Prostate gland (tissue), 2 donors: ENCODE data around the gene RPL35.
A peak's percentile ranks its signal among the peaks of the same experiment; 100 is the strongest.

Experiments used
- CTCF ChIP-seq, 4 experiments: fragments of 200-600 bp in 2 of 4; fragments of 450-650 bp in 2 of 4; sonication (generic) in 2 of 4; IDR thresholded peaks; 1 replicate in 3 of 4; 2 replicates in 1 of 4; pipeline ENCODE4 v1.5.1; 2016 to 2019; ENCODE audit warnings: antibody characterized with exemption in 4 of 4, mild to moderate bottlenecking in 2 of 4, moderate library complexity in 2 of 4
- POLR2A ChIP-seq: fragments of 450-650 bp; IDR thresholded peaks from one replicate; pipeline ENCODE4 v1.6.1; 2016; ENCODE audit warnings: antibody characterized with exemption, mild to moderate bottlenecking

DNA sequence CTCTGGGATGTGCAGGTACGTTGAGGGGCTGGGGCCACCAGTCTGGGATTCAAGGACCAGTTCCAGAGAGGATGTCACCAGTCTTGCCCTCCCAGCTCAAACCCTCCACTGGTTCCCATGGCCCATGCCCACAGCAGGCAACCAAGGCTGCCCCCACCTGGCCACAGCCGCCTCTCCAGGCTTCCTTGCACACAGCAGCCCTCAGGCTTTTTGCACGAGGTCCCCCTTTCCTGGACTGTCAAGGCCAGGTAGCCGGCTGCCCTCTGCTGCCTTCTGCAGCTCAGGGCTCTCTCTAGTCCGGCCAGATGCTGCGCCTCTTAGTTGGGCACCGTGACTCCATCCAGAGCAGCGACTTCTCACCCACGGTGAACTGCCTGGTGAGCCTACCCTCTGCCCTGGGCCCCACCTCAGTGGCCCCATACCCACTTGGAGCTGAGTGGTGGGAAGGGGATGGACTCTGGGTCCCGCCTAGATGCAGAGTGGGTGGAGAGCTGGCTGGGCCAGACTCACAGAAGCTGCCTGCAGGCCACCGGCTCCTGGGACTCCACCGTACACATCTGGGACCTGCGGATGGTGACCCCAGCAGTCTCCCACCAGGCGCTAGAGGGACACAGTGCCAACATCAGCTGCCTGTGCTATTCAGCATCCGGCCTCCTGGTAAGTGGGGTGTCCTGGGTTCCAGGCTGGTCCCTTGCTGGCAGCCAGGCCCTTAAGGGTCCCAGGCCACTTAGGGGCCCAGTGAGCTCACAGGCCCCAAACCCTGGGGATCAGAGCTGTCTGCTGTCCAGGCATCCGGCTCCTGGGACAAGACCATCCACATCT lies 5.6 kb downstream of the RPL35 start:
- TF ChIP-seq CTCF (IDR thresholded peaks at IDR 0.05) (peak in 1 of 4 experiments; percentile 33), POLR2A (no peak)
